HG03139 (cell line): ENCODE results near the gene IL17REL.
"Not testable (repeated sequence)": the region's sequence is repeated elsewhere in the genome, so short reads cannot be mapped to it uniquely, and the experiment has no call there.

Source experiments
- ATAC-seq: cut with Tn5 transposase; IDR thresholded peaks from one replicate; pipeline ENCODE4 v1.9.1; 2021; ENCODE audit not compliant: unreplicated experiment

Gene IL17REL

GRCh38 chr22:49949914-49950292 is 62.7 kb downstream of the IL17REL start:
- ATAC-seq, result no peak

GRCh38 chr22:49948958-49949913 is 63.3 kb downstream of the IL17REL start:
- no peak for ATAC-seq

GRCh38 chr22:49948116-49948957 is 64.2 kb downstream of the IL17REL start:
- no peak for ATAC-seq

GRCh38 chr22:49947296-49947622 is 65.3 kb downstream of the IL17REL start:
- ATAC-seq, result no peak

GRCh38 chr22:49946612-49947295 is 65.8 kb downstream of the IL17REL start:
- no peak for ATAC-seq

GRCh38 chr22:49945042-49945794 is 67.3 kb downstream of the IL17REL start:
- not testable (repeated sequence) for ATAC-seq
